ENCODE measurements around the gene KRTAP10-11.
"Not testable (repeated sequence)": the region's sequence is repeated elsewhere in the genome, so short reads cannot be mapped to it uniquely, and the experiment has no call there.

The KRTAP10-11 gene

GRCh38 chr21:44632067-44632466 lies 14.1 kb upstream of the KRTAP10-11 start:
- no peak overlapping the region for H3K4me3 ChIP-seq (ENCODE audit: low read depth in 1 of 2, low read length in 1 of 2)
- H3K27ac ChIP-seq: no peak overlapping the region
- peaks cover 5 to 11% of the 10 kb centered on the region in 2 experiments for H3K4me1 ChIP-seq (ENCODE audit: control insufficient read depth in 1 of 2, insufficient read depth in 1 of 2, low read depth in 1 of 2, low read length in 1 of 2)
- no peaks in the 10 kb centered on the region for H3K36me3 ChIP-seq
- peaks cover 10% of the 10 kb centered on the region for H3K27me3 ChIP-seq
- H3K9me3 ChIP-seq: no peaks in the 10 kb centered on the region
- TF ChIP-seq CTCF (IDR thresholded peaks at IDR 0.05): no peak

GRCh38 chr21:44636209-44637017 lies 9.8 kb upstream of the KRTAP10-11 start:
- Histone ChIP-seq H3K27ac (no peak overlapping the region), H3K27me3 (peaks cover 7% of the 10 kb centered on the region), H3K4me3 (ENCODE audit: low read depth in 1 of 2, low read length in 1 of 2) (no peak overlapping the region), H3K4me1 (ENCODE audit: control insufficient read depth in 1 of 2, insufficient read depth in 1 of 2, low read depth in 1 of 2, low read length in 1 of 2) (no peaks in the 10 kb centered on the region), H3K9me3 (no peaks in the 10 kb centered on the region), H3K36me3 (no peaks in the 10 kb centered on the region)
- TF ChIP-seq CTCF (IDR thresholded peaks at IDR 0.05): no peak

GRCh38 chr21:44637018-44637850 lies 9.0 kb upstream of the KRTAP10-11 start, which contains the start of gene KRTAP10-10:
Gene KRTAP10-10, plus strand, starts transcription at chr21:44637356. Its CDS starts 62 bp downstream, at chr21:44637418.
- TF ChIP-seq CTCF (IDR thresholded peaks at IDR 0.05): no peak
- no peaks in the 10 kb centered on the region for H3K4me1 ChIP-seq (ENCODE audit: control insufficient read depth in 1 of 2, insufficient read depth in 1 of 2, low read depth in 1 of 2, low read length in 1 of 2)
- no peak within 1 kb of the TSS for H3K27ac ChIP-seq
- H3K36me3 ChIP-seq: no peaks in the 10 kb centered on the region
- peaks cover 7% of the 10 kb centered on the region for H3K27me3 ChIP-seq
- no peak within 1 kb of the TSS for H3K4me3 ChIP-seq (ENCODE audit: low read depth in 1 of 2, low read length in 1 of 2)
- no peaks in the 10 kb centered on the region for H3K9me3 ChIP-seq

- not testable (repeated sequence) for H3K36me3 ChIP-seq; H3K9me3 ChIP-seq; H3K4me3 ChIP-seq (ENCODE audit: low read depth in 1 of 2, low read length in 1 of 2); H3K27ac ChIP-seq; H3K27me3 ChIP-seq; H3K4me1 ChIP-seq (ENCODE audit: control insufficient read depth in 1 of 2, insufficient read depth in 1 of 2, low read depth in 1 of 2, low read length in 1 of 2)
Measured at GRCh38 chr21:44637851-44638348, 8.3 kb upstream of the KRTAP10-11 start.

GRCh38 chr21:44638506-44639330 lies 7.5 kb upstream of the KRTAP10-11 start:
- H3K36me3 ChIP-seq; H3K27ac ChIP-seq; H3K4me3 ChIP-seq (ENCODE audit: low read depth in 1 of 2, low read length in 1 of 2); H3K9me3 ChIP-seq; H3K4me1 ChIP-seq (ENCODE audit: control insufficient read depth in 1 of 2, insufficient read depth in 1 of 2, low read depth in 1 of 2, low read length in 1 of 2); H3K27me3 ChIP-seq: not testable (repeated sequence)

GRCh38 chr21:44639331-44639655 lies 6.9 kb upstream of the KRTAP10-11 start:
- peaks cover 2% of the 10 kb centered on the region for H3K27me3 ChIP-seq
- no peak overlapping the region for H3K27ac ChIP-seq
- no peak for TF ChIP-seq CTCF (IDR thresholded peaks at IDR 0.05)
- no peaks in the 10 kb centered on the region for H3K4me1 ChIP-seq (ENCODE audit: control insufficient read depth in 1 of 2, insufficient read depth in 1 of 2, low read depth in 1 of 2, low read length in 1 of 2)
- H3K4me3 ChIP-seq (ENCODE audit: low read depth in 1 of 2, low read length in 1 of 2): no peak overlapping the region
- H3K9me3 ChIP-seq: peaks cover 2% of the 10 kb centered on the region
- no peaks in the 10 kb centered on the region for H3K36me3 ChIP-seq
